HFFc6 (cell line): Measurements from ENCODE around the gene DPP6. TPM values are rescaled to one million over a fixed set of nuclear protein-coding genes. Genes with fewer than 3 reads are reported as not detected.
"Not testable (repeated sequence)": the region's sequence is repeated elsewhere in the genome, so short reads cannot be mapped to it uniquely, and the experiment has no call there.

Experiments
- DNase-seq: peaks from one replicate; pipeline ENCODE4 v3.0.0-alpha.2; 2018
- H3K27ac Mint-ChIP-seq: 2 replicates; pipeline ENCODE4 v1.8.0; 2020; ENCODE audit warnings: mild to moderate bottlenecking, mixed read lengths
- H3K27me3 Mint-ChIP-seq: 2 replicates; pipeline ENCODE4 v1.8.0; 2021; ENCODE audit warnings: mild to moderate bottlenecking, moderate library complexity, mixed read lengths; ENCODE audit not compliant: insufficient read depth
- H3K36me3 Mint-ChIP-seq: 2 replicates; pipeline ENCODE4 v1.8.0; 2021; ENCODE audit warnings: low read depth, mixed read lengths
- H3K4me1 Mint-ChIP-seq: 2 replicates; pipeline ENCODE4 v1.8.0; 2020; ENCODE audit warnings: low read depth, mixed read lengths
- H3K4me3 Mint-ChIP-seq: 2 replicates; pipeline ENCODE4 v1.8.0; 2020; ENCODE audit warnings: mild to moderate bottlenecking, moderate library complexity, mixed read lengths
- H3K9me3 Mint-ChIP-seq: 2 replicates; pipeline ENCODE4 v1.8.0; 2020; ENCODE audit warnings: mild to moderate bottlenecking, mixed read lengths
- long read RNA-seq: library from polyadenylated mRNA; unstranded; transcript quantifications from one replicate; pipeline ENCODE4 v2.0.0, GENCODE V29; 2019
- total RNA-seq, 6 experiments: library from RNA; stranded (reverse); fragmentation: NEBNext Ultra II Directional; extraction: Animal tissue kit (Norgen Biotek cat#: 25700); gene quantifications; 2 replicates in 1 of 6; 3 replicates in 5 of 6; pipeline ENCODE4 v1.2.3, GENCODE V29; 2021

The DPP6 gene
- total RNA-seq, result not detected
- long read RNA-seq, result 0 reads

GRCh38 chr7:154051643-154052529 lies at the start of gene DPP6:
Gene DPP6 (plus strand): TSS chr7:154052398.
- not testable (repeated sequence) for H3K4me1 Mint-ChIP-seq, H3K9me3 Mint-ChIP-seq, H3K36me3 Mint-ChIP-seq, H3K4me3 Mint-ChIP-seq, H3K27me3 Mint-ChIP-seq, H3K27ac Mint-ChIP-seq, DNase-seq

- H3K36me3 Mint-ChIP-seq, H3K27ac Mint-ChIP-seq, DNase-seq, H3K4me1 Mint-ChIP-seq, H3K4me3 Mint-ChIP-seq, H3K27me3 Mint-ChIP-seq, H3K9me3 Mint-ChIP-seq: not testable (repeated sequence)
Observed at GRCh38 chr7:154009423-154009911, 42.7 kb upstream of the DPP6 start.

DNA sequence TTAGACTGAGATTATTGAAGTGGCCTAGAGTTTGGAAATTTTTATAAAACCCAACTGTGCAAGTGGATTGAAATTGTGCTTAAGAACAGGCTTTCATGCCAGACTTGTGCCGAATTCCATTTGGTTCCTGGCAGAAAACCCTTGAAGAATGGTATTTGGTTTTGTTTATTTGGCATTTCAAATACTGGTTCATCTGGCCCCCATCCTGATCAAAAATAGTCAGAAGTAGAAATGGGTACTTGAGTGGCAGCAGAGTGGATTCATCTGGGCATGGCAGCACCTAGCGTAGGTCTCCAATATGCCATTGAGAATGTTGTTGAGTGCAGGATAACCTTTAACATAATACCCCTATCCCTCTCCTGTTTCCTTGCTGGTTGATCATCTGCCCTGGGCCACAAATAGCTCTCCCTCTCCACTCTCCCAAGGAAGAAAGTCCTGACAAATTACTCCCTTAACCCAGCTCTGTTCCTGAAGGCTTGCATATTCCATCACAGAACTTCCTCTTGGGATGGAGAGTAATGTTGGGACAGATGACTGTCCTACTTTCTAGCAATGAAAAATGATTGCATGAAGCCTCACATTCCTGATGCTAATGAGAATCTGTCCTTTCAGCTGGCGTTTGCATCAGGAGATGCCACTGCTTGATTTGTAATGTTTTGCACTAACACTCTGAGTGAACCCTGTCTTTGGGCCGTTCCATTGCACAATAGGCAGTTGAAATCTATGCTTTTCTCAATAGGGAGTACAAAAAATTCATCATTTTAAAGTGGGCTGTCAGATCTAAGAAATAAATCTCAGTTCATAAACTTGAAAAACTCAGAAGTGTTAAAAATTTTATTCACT lies 41.3 kb upstream of the DPP6 start:
- H3K4me3 Mint-ChIP-seq, DNase-seq, H3K36me3 Mint-ChIP-seq, H3K4me1 Mint-ChIP-seq, H3K27ac Mint-ChIP-seq, H3K27me3 Mint-ChIP-seq: not testable (repeated sequence)
- peaks cover 24% of the 10 kb centered on the region for H3K9me3 Mint-ChIP-seq

GRCh38 chr7:154012800-154013199 lies 39.4 kb upstream of the DPP6 start:
- not testable (repeated sequence) for H3K4me1 Mint-ChIP-seq, H3K27ac Mint-ChIP-seq, H3K27me3 Mint-ChIP-seq, H3K4me3 Mint-ChIP-seq, DNase-seq, H3K36me3 Mint-ChIP-seq
- peaks cover 30% of the 10 kb centered on the region for H3K9me3 Mint-ChIP-seq

DNA sequence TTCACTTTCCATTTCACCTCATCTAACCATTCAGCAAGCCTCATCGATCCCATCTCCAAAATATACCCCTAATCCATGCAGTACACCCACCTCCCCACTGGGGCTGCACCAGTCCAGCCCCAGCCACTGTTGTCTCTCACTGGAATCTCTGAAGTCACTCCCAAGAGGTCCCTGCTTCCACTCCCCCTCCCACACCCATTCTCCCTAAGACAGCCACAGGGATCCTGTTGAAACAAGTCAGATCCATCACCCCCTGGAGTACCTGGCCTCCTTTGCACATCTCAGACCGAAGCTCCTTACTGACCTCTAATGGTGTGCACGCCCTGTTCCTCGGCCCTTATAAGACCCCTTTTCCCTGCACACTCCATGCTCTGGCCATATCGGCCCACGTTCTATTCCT lies 36.6 kb upstream of the DPP6 start:
- H3K36me3 Mint-ChIP-seq, H3K27me3 Mint-ChIP-seq, H3K27ac Mint-ChIP-seq, H3K4me3 Mint-ChIP-seq, DNase-seq, H3K4me1 Mint-ChIP-seq: not testable (repeated sequence)
- peaks cover 31% of the 10 kb centered on the region for H3K9me3 Mint-ChIP-seq

- not testable (repeated sequence) for H3K27me3 Mint-ChIP-seq, DNase-seq, H3K4me1 Mint-ChIP-seq, H3K4me3 Mint-ChIP-seq, H3K27ac Mint-ChIP-seq, H3K36me3 Mint-ChIP-seq
- H3K9me3 Mint-ChIP-seq, result peaks cover 41% of the 10 kb centered on the region
Observed at GRCh38 chr7:154018354-154018753, 33.8 kb upstream of the DPP6 start.

DNA sequence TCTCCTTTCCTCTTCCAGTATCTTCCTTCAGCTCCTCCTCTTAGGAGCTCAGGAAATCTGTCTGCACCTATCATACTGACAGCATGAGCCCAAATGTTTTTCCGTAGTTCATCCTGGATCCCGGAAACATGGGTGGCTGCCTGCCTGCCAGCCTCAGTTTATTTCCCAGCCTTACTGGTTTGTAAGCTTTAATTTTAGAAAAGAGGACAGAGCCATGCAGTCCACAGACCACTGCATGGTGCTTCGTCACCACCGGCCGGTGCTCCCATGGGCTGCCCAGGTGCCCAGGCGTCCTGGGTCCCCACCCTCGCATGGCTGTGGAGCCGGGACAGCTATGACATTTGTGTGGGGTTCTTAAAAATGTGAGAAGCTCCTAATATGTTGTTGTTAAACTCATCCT lies 24.4 kb upstream of the DPP6 start:
- H3K27ac Mint-ChIP-seq, DNase-seq, H3K27me3 Mint-ChIP-seq, H3K4me3 Mint-ChIP-seq, H3K4me1 Mint-ChIP-seq, H3K36me3 Mint-ChIP-seq, H3K9me3 Mint-ChIP-seq: not testable (repeated sequence)

- not testable (repeated sequence) for H3K27me3 Mint-ChIP-seq, H3K27ac Mint-ChIP-seq, DNase-seq, H3K36me3 Mint-ChIP-seq, H3K9me3 Mint-ChIP-seq, H3K4me1 Mint-ChIP-seq, H3K4me3 Mint-ChIP-seq
Observed at GRCh38 chr7:154030476-154031080, 21.6 kb upstream of the DPP6 start.

GRCh38 chr7:154039466-154040165 lies 12.6 kb upstream of the DPP6 start:
- not testable (repeated sequence) for H3K4me1 Mint-ChIP-seq, H3K4me3 Mint-ChIP-seq, H3K27me3 Mint-ChIP-seq, H3K27ac Mint-ChIP-seq, H3K36me3 Mint-ChIP-seq, H3K9me3 Mint-ChIP-seq, DNase-seq

- not testable (repeated sequence) for H3K27me3 Mint-ChIP-seq, H3K36me3 Mint-ChIP-seq, H3K4me3 Mint-ChIP-seq, H3K27ac Mint-ChIP-seq, DNase-seq, H3K9me3 Mint-ChIP-seq, H3K4me1 Mint-ChIP-seq
Observed at GRCh38 chr7:154050394-154050793, 1.8 kb upstream of the DPP6 start.

DNA sequence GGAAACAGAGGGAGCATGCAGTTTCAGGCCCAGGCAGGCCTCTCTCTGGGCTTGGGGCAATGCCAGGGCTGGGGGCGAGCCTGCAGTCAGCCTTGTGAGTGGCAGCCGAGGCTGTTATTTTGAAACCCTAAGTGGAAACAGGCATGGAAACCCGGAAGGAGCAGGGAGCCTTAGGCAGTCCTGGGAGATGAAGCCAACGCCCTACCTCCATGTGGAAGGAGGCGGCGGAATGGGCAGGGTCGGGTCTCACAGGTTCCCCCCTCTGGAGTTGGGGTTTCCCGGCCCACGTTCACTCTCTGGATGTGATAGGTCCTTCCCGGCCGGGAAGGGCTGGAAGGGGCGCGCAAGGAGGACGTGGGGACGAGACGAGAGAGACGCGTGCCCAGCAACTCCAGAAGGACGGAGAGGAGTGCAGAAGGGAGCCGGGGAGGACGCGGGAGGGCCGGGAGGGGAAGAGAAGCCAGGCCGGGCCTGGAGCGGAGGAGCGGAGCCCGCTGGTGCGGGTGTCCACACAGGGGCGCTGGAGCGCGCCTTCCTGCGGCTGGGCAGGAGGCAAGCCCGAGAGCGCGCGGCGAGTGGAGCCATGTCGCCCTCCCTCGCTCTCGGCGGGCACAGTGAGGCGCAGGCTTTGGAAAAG lies 1.1 kb upstream of the DPP6 start:
- not testable (repeated sequence) for H3K27me3 Mint-ChIP-seq, H3K27ac Mint-ChIP-seq, H3K9me3 Mint-ChIP-seq, DNase-seq, H3K4me3 Mint-ChIP-seq, H3K4me1 Mint-ChIP-seq, H3K36me3 Mint-ChIP-seq

GRCh38 chr7:154052530-154053252 lies 493 bp downstream of the DPP6 start:
- not testable (repeated sequence) for DNase-seq, H3K27ac Mint-ChIP-seq, H3K4me3 Mint-ChIP-seq, H3K36me3 Mint-ChIP-seq, H3K4me1 Mint-ChIP-seq, H3K9me3 Mint-ChIP-seq, H3K27me3 Mint-ChIP-seq
